GM20000 (cell line): ENCODE data around the gene DBF4.
"Not testable (repeated sequence)": the region's sequence is repeated elsewhere in the genome, so short reads cannot be mapped to it uniquely, and the experiment has no call there.

Source experiments
- DNase-seq: peaks from one replicate; pipeline ENCODE4 v3.0.0; 2012; ENCODE audit warnings: low spot score
- TF ChIP-seq, protein P1 (sequence below): IDR thresholded peaks from 2 replicates; pipeline ENCODE4 v1.5.1; 2012; ENCODE audit warnings: mild to moderate bottlenecking, control low read depth; ENCODE audit errors: extremely low read depth, missing control alignments

DBF4 gene

DNA sequence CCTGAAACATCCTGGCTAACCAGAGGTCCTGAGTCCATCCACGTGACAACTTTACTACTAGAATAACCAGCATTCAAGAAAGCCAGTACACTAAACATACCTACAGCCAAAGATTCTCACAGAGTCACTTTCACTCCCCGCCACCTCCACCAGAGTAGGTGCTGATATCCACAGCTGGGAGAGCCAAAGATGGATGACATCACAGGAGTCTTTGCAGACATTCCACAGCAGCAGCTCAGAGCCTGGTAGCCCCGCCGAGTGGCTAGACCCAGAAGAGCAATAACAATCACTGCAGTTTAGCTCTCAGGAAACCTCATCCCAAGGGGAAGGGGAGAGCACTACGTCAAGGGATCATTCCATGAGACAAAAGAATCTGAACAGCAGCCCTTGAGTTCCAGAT, 44.3 kb downstream of the DBF4 start:
- no peak for DNase-seq
- TF ChIP-seq, protein P1, sequence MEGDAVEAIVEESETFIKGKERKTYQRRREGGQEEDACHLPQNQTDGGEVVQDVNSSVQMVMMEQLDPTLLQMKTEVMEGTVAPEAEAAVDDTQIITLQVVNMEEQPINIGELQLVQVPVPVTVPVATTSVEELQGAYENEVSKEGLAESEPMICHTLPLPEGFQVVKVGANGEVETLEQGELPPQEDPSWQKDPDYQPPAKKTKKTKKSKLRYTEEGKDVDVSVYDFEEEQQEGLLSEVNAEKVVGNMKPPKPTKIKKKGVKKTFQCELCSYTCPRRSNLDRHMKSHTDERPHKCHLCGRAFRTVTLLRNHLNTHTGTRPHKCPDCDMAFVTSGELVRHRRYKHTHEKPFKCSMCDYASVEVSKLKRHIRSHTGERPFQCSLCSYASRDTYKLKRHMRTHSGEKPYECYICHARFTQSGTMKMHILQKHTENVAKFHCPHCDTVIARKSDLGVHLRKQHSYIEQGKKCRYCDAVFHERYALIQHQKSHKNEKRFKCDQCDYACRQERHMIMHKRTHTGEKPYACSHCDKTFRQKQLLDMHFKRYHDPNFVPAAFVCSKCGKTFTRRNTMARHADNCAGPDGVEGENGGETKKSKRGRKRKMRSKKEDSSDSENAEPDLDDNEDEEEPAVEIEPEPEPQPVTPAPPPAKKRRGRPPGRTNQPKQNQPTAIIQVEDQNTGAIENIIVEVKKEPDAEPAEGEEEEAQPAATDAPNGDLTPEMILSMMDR = no peak

DNA sequence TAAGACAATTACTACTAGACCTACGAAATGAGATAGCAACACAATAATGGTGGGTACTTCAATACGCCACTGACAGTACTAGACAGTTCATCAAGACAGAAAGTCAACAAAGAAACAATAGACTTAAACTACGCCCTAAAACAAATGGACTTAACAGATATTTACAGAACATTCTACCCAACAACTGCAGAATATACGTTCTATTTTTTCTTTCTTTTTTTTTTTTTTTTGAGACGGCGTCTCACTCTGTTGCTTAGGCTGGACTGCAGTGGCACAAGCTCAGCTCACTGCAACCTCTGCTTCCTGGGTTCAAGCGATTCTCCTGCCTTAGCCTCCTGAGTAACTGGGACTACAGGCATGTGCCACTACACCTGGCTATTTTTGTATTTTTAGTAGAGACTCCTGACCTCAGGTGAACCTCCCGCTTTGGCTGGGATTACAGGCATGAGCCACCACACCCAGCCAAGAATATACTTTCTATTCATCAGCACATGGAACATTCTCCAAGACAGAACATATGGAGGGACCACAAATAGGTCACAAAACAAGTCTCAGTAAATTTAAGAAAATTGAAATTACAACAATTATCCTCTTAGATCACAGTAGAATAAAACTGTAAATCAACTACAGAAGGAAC, 46.6 kb downstream of the DBF4 start:
- not testable (repeated sequence) for DNase-seq

DNA sequence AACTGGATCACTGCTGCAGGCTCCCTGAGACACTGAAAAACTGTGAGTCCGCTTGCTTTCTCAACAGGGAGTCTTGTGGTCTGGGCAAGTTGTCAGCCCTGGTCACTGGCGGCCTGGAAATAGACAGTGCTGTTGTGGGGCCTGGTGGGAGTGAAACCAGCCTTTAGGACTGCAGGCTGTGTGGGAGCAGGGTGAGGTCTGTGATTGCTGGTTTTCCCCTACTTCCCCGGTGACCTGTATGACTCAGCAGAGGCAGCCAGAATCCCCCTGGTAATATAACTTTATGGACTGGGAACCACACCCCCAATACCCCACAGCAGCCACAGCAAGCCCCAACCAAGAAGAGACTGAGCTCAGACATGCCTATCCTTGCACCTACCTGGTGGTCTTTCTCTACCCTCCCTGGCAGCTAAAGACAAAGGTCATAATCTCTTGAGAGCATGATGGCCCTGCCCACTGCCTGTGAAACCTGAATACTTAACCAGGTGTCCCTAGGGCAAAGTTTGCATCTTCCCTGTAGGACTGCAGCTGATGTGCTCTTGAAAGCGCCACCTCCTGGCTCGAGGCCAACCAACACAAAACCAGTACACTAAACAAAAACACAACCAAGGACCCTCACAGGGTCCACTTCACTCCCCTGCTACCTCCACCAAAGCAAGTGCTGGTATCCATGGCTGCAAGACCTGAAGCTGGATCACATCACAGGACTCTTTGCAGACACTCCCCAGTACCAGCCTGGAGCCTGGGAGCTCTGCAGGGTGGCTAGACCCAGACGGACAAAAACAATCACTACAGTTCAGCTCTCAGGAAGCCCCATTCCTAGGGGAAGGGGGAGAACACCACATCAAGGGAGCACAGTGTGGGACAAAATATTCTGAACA, 50.5 kb downstream of the DBF4 start:
- TF ChIP-seq, protein P1 = peak; percentile 52
- DNase-seq = peak; percentile 61

DNA sequence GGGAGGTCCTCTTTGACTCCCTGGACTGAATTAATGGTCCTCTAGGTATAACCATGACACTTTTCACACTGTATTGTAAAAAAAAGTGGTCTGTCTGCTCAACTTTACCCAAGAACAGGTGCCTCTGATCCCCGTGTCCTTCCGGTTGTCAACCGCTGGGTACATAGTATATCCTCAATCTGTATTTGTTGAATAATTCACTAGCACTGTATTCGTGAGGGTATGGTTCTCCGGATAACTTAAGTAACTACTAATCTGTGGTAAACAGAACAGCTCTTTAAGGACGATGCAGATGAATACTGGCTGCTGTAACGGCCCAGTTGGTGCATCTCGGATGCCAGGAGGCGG, 57.3 kb downstream of the DBF4 start:
- TF ChIP-seq, protein P1 = no peak

DNA sequence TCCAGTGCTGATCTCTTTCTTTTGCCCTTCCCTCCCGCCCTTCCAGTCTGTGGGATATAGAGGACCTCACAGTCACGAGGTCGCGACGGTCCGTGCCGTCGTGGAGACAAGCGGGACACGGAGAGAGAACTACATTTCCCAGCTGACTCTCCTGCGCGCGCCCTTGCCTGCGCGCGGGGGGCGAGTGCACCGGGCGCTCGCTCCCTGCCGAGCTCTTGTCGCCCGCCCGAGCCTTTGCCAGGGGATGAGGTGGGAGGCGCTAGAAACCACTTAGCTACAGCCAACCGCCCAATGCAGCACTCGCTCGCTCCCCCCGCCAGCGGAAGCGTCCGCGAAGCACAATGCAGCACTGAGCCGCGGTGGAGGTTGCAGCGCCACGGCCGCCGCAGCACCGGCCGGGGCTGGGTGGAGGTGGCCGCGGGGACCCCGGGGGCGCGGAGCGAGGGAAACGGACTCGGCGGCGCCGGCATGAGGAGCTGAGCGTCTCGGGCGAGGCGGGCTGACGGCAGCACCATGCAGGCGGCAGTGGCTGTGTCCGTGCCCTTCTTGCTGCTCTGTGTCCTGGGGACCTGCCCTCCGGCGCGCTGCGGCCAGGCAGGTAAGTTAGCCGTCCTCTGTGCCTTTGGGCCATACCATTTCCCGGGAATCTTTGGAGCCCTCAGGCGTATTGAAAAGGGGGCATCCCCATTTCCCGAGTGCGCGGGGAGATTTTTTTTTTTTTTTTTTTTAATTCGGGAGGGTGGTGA, 57.8 kb downstream of the DBF4 start, which contains the start of gene ADAM22:
Gene ADAM22, plus strand, starts transcription at position 299 of the 746 bp plus-strand sequence. Its CDS starts 215 bp downstream, at position 514.
- DNase-seq = peak; percentile 94
- TF ChIP-seq, protein P1 = no peak

More for the DNA sequence above, 57.3 kb downstream of the DBF4 start:
- peak; percentile 15 for DNase-seq

DNA sequence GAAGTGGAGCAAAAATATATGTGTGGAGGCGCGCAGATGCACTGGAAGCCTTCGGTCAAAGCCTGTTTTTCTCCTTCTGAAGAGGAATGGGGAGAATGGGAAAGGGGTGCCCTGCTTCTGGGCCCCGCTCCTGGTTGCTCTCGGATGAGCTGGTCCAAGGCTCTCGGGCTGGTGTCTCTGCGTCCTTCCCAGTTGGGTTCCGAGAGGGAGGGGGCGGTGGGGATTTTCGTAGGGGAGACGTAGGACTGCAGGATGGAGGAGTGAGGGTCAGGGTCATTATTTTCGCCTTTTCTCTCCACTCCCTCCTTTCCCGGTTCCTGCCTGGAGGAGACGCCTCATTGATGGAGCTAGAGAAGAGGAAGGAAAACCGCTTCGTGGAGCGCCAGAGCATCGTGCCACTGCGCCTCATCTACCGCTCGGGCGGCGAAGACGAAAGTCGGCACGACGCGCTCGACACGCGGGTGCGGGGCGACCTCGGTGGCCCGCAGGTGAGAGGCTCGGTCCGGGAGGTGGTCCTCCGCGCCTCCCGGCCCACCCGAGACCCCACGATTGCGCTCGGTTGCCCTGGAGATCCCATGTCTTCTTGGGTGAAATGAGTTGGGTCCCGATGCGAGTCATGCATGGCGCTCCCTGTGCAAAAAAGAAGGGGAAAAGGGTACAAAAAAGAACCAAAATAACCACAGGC, 58.5 kb downstream of the DBF4 start:
- DNase-seq = peak; percentile 52
- TF ChIP-seq, protein P1 = no peak

DNA sequence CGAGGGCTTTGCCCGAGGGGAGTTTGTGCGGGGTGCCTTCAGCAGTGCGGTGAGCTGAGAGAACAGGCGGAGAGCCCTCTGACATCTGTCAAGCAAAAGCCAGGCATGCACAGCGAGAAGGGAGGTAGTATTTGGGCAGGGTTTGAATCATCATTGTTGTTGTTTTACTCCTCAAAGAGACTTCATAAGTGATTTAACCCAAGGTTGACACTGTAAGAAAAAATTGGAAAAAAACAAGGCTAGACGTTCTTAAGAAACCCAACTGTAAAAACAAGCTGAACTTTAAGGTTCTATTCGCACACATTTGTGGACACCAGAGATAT, 59.1 kb downstream of the DBF4 start:
- TF ChIP-seq, protein P1 = no peak
- DNase-seq = no peak
